Lower leg skin (tissue), 4 donors: ENCODE measurements around the gene TRIM28. TPM values are rescaled to one million over a fixed set of nuclear protein-coding genes. Genes with fewer than 3 reads are reported as not detected.

Experiments used
- DNase-seq, 2 donors: peaks; one replicate each; pipeline ENCODE4 v3.0.0-alpha.2; 2019; ENCODE audit warnings: low spot score in 2 of 2
- H3K4me3 ChIP-seq: fragments of 200-600 bp; sonication (generic); 2 replicates; pipeline ENCODE4 v1.5.1; 2017; ENCODE audit warnings: mild to moderate bottlenecking, low read depth; ENCODE audit not compliant: poor library complexity, severe bottlenecking
- POLR2A ChIP-seq, 2 donors: fragments of 450-650 bp; IDR thresholded peaks; one replicate each; pipeline ENCODE4 v1.6.1; 2016 to 2017; ENCODE audit warnings: antibody characterized with exemption in 2 of 2, mild to moderate bottlenecking in 1 of 2, moderate library complexity in 1 of 2
- WGBS, 2 donors: methylation state at CpG; one replicate each; pipeline ENCODE4 v1.1.5; 2018; 5-methylcytosine and 5-hydroxymethylcytosine counted together
- intact Hi-C: fragments of 100-400 bp; cut with DNase I; formaldehyde crosslinking; loops from one replicate; pipeline ENCODE4 v1.15.0; 2023; ENCODE audit warnings: low total_unique reads
- total RNA-seq, 4 donors: library from RNA; depleted of rRNA; stranded (reverse); fragments of >200 nt; gene quantifications; one replicate each; pipeline ENCODE4 v1.1.0, GENCODE V29; 2016
- TF ChIP-seq, protein P1 (sequence below), 3 donors: fragments of 450-650 bp; IDR thresholded peaks; one replicate each; pipeline ENCODE4 v1.5.1; 2016; ENCODE audit warnings: antibody characterized with exemption in 3 of 3, mild to moderate bottlenecking in 3 of 3, moderate library complexity in 2 of 3

Gene TRIM28
- total RNA-seq, 4 donors from 2014 or later = 225 to 412 (median 265) TPM

DNA sequence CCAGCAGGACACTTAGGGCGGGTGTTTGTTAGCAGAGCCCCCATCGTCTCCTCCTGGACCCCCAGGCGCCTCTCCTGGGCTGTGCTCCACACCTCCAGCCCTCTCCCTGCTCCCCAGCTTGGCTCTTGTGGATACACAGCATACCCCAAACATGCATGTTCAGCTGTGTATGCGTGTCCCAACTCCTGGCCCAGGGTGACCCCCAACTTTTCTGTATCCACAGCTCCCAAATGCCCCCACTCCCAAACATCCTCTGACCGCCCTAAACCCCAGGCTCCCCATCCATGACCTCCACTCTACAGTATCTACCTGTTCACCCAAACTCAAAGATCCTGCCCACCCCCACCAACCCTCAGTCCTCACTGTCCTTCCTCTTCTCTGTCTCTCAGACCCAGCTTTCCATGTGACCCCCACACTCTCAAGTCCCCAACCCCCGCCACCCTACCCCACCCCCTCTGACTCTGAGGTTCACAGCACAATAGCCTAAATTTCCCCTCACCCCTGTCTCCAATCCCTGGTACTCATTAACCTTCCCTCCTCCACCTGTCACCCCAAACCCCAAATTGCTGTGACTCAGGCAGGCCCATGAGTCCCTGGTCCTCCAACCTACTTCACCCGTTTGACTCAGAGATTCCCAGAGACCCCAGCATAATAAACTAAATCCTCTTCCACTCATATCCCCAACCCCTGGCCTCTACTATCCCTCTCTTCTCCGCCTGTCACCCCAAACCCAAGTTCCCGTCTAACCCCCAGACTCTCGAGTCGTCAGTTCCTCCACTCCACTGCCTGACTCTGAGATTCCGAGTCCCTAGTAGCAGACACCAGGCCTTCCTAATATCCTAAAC is 13.6 kb downstream of the TRIM28 start:
- TF ChIP-seq POLR2A (IDR thresholded peaks at IDR 0.05) = no peak
- TF ChIP-seq, protein P1, sequence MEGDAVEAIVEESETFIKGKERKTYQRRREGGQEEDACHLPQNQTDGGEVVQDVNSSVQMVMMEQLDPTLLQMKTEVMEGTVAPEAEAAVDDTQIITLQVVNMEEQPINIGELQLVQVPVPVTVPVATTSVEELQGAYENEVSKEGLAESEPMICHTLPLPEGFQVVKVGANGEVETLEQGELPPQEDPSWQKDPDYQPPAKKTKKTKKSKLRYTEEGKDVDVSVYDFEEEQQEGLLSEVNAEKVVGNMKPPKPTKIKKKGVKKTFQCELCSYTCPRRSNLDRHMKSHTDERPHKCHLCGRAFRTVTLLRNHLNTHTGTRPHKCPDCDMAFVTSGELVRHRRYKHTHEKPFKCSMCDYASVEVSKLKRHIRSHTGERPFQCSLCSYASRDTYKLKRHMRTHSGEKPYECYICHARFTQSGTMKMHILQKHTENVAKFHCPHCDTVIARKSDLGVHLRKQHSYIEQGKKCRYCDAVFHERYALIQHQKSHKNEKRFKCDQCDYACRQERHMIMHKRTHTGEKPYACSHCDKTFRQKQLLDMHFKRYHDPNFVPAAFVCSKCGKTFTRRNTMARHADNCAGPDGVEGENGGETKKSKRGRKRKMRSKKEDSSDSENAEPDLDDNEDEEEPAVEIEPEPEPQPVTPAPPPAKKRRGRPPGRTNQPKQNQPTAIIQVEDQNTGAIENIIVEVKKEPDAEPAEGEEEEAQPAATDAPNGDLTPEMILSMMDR (IDR thresholded peaks at IDR 0.05) = no peak
- intact Hi-C loops = no loop called here
- H3K4me3 ChIP-seq = peak overlapping the region; percentile 82
- 26 to 30% methylated on average over 12 of the region's 12 CpGs for WGBS, 2 donors
- peak in 1 of 2 donors; percentile 78 for DNase-seq

DNA sequence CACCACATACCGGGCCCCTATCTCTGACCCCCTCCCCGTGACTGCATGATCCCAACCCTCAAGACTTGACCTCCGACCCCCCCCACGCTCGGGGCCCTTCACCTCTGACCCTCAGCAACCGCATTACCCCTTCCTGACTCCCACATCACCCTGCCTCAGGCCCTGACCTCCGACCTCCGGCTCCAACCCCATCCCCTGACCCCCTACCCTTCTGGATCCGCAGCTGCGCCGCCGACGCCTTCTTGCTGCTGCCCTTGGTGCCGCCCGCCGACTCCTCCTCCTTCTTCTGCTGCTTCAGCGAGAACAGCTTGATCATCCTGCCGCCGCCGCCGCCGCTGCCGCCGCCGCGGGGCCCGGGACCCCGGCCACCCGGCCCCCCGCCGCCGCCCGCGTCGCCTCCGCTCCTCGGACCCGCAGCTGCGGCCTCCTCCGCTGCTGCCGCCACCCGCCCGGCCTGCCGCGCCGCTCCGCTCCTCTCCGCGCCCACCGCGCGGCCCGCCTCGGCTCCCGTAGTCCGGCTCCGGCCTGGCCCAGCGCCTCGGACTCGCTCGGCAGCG is 14.3 kb downstream of the TRIM28 start, which contains the start of gene UBE2M:
Gene UBE2M (minus strand): TSS at position 546 of the 557 bp plus-strand sequence. CDS start 230 bp downstream, at position 316.
- intact Hi-C loops = no loop called here
- peak within 1 kb of the TSS; percentile 82 for H3K4me3 ChIP-seq
- 1% methylated on average over 29 to 61 of the region's 62 CpGs for WGBS, 2 donors
- DNase-seq = peak in 1 of 2 donors; percentile 94
- TF ChIP-seq, protein P1 (IDR thresholded peaks at IDR 0.05) = no peak
- TF ChIP-seq POLR2A (IDR thresholded peaks at IDR 0.05) = no peak

DNA sequence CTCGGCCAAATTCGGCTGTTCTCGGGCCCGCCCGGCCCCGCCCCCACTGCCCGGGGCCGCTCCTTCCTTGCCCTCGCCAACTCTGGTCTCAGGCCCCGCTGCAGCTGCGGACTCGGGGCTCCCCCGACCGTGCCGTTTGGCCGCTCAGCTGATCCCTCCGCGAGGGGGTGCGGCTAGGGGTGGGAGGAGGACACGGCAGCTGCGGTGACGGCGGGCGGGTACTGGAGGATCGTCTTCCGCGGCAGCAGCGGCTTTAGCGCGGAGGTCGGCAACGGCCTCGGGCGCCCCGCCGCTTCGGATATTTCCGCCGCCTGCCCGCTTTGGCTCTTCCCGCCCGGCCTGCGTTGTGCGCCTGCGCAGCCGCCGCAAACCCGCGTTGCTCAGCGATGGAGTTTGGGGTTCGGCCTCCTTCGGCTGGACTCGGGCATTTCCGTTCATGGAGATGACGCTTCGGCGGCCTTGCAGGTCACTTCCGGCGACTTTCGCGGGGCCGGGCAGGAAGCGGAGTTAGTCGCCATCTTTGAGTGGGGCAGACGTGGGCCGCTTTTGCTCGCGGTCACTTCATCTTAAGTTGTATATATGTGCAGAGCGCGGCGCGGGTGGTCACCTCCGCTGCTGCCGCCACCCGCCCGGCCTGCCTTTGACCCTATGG is 14.9 kb downstream of the TRIM28 start:
- H3K4me3 ChIP-seq = peak overlapping the region; percentile 61
- TF ChIP-seq POLR2A (IDR thresholded peaks at IDR 0.05) = no peak
- TF ChIP-seq, protein P1 (IDR thresholded peaks at IDR 0.05) = no peak
- intact Hi-C loops = no loop called here
- WGBS, 2 donors = 0% methylated on average over 21 to 61 of the region's 76 CpGs
- peak; percentile 99 to 100 for DNase-seq

DNA sequence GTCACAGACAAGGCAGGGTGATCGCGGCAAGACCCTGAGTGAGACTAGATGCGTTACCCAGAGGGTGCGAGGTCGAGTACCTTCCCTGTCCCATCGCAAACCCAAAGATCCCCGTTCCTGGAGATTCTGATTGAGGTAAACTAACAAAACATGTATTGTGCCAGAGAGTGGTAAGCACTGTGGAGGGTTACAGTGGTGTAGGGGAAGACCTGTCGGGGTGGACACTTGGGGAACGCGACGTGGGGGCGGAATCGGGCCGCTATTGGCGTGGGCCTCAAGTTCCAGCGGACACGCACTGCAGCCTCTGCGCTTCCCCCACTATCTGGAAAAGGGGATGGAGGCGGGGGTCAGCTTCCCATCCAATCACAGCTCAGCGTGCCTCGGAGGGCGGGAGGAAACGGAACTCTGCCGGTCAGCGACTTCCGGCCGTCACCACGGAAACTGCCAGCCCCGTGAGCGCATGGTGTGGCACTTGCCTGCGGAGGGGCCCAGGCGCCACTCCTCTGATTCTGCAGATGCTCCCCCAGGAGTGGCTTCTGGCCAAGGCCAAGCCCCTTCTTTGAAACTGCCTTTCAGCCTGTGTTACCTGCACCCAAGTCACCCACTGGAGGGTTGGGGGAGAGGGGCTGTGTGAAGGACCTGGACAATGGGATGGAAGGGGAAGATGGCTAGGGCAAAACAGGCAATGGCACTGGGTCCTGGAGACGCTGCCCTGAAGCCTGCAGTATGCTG is 15.6 kb downstream of the TRIM28 start:
- TF ChIP-seq, protein P1 (IDR thresholded peaks at IDR 0.05) = no peak
- no peak for TF ChIP-seq POLR2A (IDR thresholded peaks at IDR 0.05)
- DNase-seq = peak; percentile 89 to 97
- peak overlapping the region; percentile 61 for H3K4me3 ChIP-seq
- intact Hi-C loops = no loop called here
- WGBS, 2 donors = 2% methylated on average over 31 to 33 of the region's 33 CpGs
